Kidney (tissue), 14 donors: ENCODE data around the gene BCKDHA. TPM values are rescaled to one million over a fixed set of nuclear protein-coding genes. Genes with fewer than 3 reads are reported as not detected.

Experiments
- DNase-seq, 5 donors: peaks; one replicate each; pipeline ENCODE4 v3.0.0-alpha.2; 2013 to 2020
- FAIRE-seq: peaks from 2 replicates; lab custom pipeline; 2012; peaks lifted over from hg19 to GRCh38; lab: Jason Lieb, UNC
- H3K27ac ChIP-seq, 2 donors: one replicate each; pipeline ENCODE4 v1.7.0; 2013; ENCODE audit warnings: low read depth in 2 of 2, low read length in 2 of 2, inconsistent platforms in 1 of 2
- H3K27me3 ChIP-seq: one replicate; pipeline ENCODE4 v1.7.1; 2013; ENCODE audit warnings: low read length, inconsistent platforms; ENCODE audit not compliant: control insufficient read depth, insufficient read depth
- H3K36me3 ChIP-seq, 3 donors: one replicate each; pipeline versions ENCODE4 v1.7.0 to v1.7.1; 2013; ENCODE audit warnings: low read length in 3 of 3, control low read depth in 1 of 3, inconsistent platforms in 1 of 3; ENCODE audit not compliant: insufficient read depth in 3 of 3, control insufficient read depth in 2 of 3
- H3K4me1 ChIP-seq, 3 donors: one replicate each; pipeline versions ENCODE4 v1.7.0 to v1.7.1; 2013; ENCODE audit warnings: low read length in 3 of 3, inconsistent platforms in 1 of 3, low read depth in 1 of 3; ENCODE audit not compliant: control insufficient read depth in 2 of 3, insufficient read depth in 2 of 3
- H3K4me3 ChIP-seq, 3 donors: one replicate each; pipeline versions ENCODE4 v1.7.0 to v1.8.1; 2013; ENCODE audit warnings: low read length in 3 of 3, control low read depth in 1 of 3, inconsistent platforms in 1 of 3
- H3K9ac ChIP-seq, 3 donors: one replicate each; pipeline versions ENCODE4 v1.7.0 to v1.7.1; 2013; ENCODE audit warnings: low read length in 3 of 3, control low read depth in 1 of 3, inconsistent platforms in 1 of 3
- H3K9me3 ChIP-seq, 3 donors: one replicate each; pipeline versions ENCODE4 v1.7.0 to v1.7.1; 2013; ENCODE audit warnings: low read length in 3 of 3, control low read depth in 1 of 3, inconsistent platforms in 1 of 3; ENCODE audit not compliant: control insufficient read depth in 2 of 3, insufficient read depth in 1 of 3
- intact Hi-C: fragments of 100-400 bp; cut with DNase I; formaldehyde crosslinking; loops from one replicate; pipeline ENCODE4 v1.11.1; 2022
- polyA plus RNA-seq: library from polyadenylated mRNA; stranded (reverse); fragments of 350-450 nt; fragmentation: Illumina TruSeq; extraction: RNeasy Lipid Tissue Mini Kit (QIAGEN cat#74804); gene quantifications from one replicate; pipeline ENCODE4 v1.2.3, GENCODE V29; 2014; ENCODE audit warnings: low read depth, low replicate concordance; ENCODE audit not compliant: insufficient read depth
- total RNA-seq: library from RNA; stranded (reverse); fragmentation: NEBNext Ultra II Directional; extraction: Animal tissue kit (Norgen Biotek cat#: 25700); gene quantifications from one replicate; pipeline ENCODE4 v1.2.1, GENCODE V29; 2021
- TF ChIP-seq, protein P1 (sequence below): IDR thresholded peaks from 3 replicates; pipeline ENCODE4 v1.5.1; 2012; ENCODE audit warnings: mild to moderate bottlenecking, moderate library complexity, borderline replicate concordance; ENCODE audit not compliant: insufficient read depth; ENCODE audit errors: extremely low read depth
- donor health status: control.
- donor health status: control.
- donor health status: control.
- donor health status: control.
- donor health status: control.
- donor health status: DM: yes; HTN: yes; CAD: no.
- donor health status: Normal renal cell carcinoma (clear cell type).

Gene BCKDHA
- total and polyA plus RNA-seq, 2 donors from 2014 or later = 30.9 to 72.2 TPM

- FAIRE-seq = no peak
- Histone ChIP-seq H3K27ac (no peak overlapping the region), H3K27me3 (no peaks in the 10 kb centered on the region), H3K4me1 (peaks cover 0 to 22% (median 9%) of the 10 kb centered on the region in 3 donors), H3K9ac (no peak overlapping the region), H3K9me3 (no peaks in the 10 kb centered on the region), H3K4me3 (no peak overlapping the region), H3K36me3 (peaks cover 2 to 28% (median 15%) of the 10 kb centered on the region in 3 donors)
- intact Hi-C loops = no loop called here
- DNase-seq = peak in 1 of 5 donors; percentile 73
- TF ChIP-seq, protein P1, sequence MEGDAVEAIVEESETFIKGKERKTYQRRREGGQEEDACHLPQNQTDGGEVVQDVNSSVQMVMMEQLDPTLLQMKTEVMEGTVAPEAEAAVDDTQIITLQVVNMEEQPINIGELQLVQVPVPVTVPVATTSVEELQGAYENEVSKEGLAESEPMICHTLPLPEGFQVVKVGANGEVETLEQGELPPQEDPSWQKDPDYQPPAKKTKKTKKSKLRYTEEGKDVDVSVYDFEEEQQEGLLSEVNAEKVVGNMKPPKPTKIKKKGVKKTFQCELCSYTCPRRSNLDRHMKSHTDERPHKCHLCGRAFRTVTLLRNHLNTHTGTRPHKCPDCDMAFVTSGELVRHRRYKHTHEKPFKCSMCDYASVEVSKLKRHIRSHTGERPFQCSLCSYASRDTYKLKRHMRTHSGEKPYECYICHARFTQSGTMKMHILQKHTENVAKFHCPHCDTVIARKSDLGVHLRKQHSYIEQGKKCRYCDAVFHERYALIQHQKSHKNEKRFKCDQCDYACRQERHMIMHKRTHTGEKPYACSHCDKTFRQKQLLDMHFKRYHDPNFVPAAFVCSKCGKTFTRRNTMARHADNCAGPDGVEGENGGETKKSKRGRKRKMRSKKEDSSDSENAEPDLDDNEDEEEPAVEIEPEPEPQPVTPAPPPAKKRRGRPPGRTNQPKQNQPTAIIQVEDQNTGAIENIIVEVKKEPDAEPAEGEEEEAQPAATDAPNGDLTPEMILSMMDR = no peak
Measured at GRCh38 chr19:41424335-41425173, 26.9 kb downstream of the BCKDHA start.

DNA sequence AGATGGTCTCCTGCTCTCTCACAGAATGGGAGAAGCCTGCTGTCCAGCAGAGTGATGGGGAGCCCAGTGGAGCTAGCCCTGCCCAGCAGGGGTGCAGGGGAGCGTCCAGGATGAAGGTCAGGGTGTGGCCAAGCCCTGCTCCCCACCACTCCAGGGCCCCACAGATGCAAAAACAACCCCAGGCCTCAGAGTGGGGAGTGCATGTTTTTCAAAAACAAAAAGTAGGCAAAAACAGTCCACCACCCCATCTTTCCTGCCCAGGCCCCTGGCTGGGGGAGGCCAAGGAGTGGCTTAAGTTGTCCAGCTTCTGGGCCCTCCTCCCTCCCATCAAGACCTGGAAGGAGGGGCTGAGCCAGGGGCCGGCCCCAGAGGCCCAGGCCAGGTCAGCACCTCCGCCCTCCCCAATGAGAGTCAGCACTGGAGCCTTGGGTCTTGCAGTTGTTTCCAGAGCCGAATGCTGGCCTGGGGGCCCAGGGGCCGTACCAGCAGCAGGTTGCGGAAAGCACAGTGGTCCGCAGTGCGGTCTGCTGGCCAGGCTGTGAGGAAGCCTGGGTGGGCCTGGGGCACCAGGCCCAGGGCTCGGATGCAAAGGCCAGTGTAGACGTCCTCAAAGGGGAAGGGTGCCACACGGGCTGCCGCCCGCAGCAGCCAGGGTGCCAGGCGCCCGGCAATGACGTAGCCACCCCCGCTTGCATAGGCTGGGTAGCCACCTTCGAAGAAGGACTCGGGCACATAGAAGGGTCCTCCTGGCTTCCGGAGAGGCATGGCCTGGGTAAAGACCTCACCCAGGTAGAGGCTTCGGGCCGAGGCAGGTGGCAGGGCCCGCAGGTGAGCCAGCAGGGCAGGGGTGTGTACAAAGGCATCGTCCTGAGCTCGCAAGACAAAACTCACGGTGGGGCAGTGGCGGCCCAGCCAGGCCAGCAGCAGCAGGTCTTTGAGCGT, 27.8 kb downstream of the BCKDHA start:
- DNase-seq (peak in 1 of 5 donors; percentile 69), FAIRE-seq (no peak)
- Histone ChIP-seq H3K4me1 (peaks cover 0 to 22% (median 9%) of the 10 kb centered on the region in 3 donors), H3K27me3 (no peaks in the 10 kb centered on the region), H3K9me3 (no peaks in the 10 kb centered on the region), H3K9ac (no peak overlapping the region), H3K36me3 (peaks cover 0 to 19% (median 9%) of the 10 kb centered on the region in 3 donors), H3K27ac (no peak overlapping the region), H3K4me3 (no peak overlapping the region)
- intact Hi-C loops = no loop called here
- TF ChIP-seq, protein P1 = no peak

DNA sequence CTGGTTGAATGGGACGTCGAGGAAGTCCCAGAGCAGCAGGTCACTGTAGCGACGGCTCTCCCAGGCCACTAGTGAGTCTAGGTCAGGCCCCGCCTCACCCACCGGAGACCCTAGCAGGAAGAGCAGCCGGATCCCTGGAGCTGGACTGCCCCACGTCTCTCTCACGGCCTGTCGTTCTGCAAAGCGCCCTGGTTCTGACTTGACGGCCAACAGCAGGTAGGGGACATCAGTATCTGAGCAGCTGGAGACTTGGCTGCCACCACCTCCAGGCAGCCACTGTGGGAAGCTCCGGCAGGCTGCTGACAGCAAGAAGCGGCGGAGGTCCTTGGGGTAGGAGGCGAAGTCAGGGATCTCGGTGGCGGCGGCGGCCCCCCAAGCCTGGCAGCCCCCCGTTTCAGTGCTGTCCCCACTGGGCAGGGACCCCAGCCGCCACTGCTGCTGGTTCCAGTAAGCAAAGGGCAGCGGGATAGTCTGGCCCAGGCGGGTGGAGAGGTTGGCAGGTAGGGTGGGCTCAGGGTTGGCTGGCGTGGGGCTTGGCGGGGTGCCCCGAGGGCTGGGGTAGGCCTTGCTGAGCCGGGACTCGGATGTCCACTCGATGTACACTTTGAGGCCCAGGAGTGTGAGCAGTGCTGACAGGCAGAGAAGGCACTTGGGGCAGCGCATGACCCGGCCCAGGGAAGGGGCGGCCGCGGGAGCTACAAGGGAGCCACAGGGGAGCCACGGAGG, 28.7 kb downstream of the BCKDHA start:
- peak in 1 of 5 donors; percentile 81 for DNase-seq
- H3K4me1 ChIP-seq = peaks cover 0 to 23% (median 9%) of the 10 kb centered on the region in 3 donors

More for the DNA sequence above, 28.7 kb downstream of the BCKDHA start:
- no peak for FAIRE-seq
- Histone ChIP-seq H3K36me3 (peaks cover 0 to 18% (median 9%) of the 10 kb centered on the region in 3 donors), H3K4me3 (peak overlapping the region; percentile 21 to 66 (median 55)), H3K9ac (peak overlapping the region in 1 of 3 donors; percentile 91), H3K27me3 (no peaks in the 10 kb centered on the region), H3K9me3 (no peaks in the 10 kb centered on the region), H3K27ac (peak overlapping the region in 1 of 2 donors; percentile 74)
- TF ChIP-seq, protein P1 = no peak
- intact Hi-C loops = no loop called here
